DND-41 (cell line): ENCODE data around the gene PPP1R12C.

Source experiments
- ATAC-seq: fragments of 200-7000 bp; cut with Tn5 transposase; 3 replicates; pipeline ENCODE4 v1.9.1; 2021; ENCODE audit warnings: low read depth; ENCODE audit not compliant: insufficient read depth
- DNase-seq: peaks from one replicate; pipeline ENCODE4 v3.0.0-alpha.2; 2020
- H2AFZ ChIP-seq: 2 replicates; pipeline ENCODE4 v1.6.0; 2012; ENCODE audit warnings: low read depth, low read length
- H3K27ac ChIP-seq: 2 replicates; pipeline ENCODE4 v1.5.1; 2012; ENCODE audit warnings: low read length, inconsistent platforms
- H3K27me3 ChIP-seq: fragments of 200-600 bp; sonication (generic); 2 replicates; pipeline ENCODE4 v1.6.0; 2012; ENCODE audit warnings: low read length, mild to moderate bottlenecking, inconsistent platforms; ENCODE audit not compliant: insufficient read depth, poor library complexity
- H3K36me3 ChIP-seq: 2 replicates; pipeline ENCODE4 v1.5.1; 2012; ENCODE audit warnings: low read length, inconsistent platforms; ENCODE audit not compliant: insufficient read depth
- H3K4me1 ChIP-seq: 2 replicates; pipeline ENCODE4 v1.5.1; 2012; ENCODE audit warnings: mild to moderate bottlenecking, low read length; ENCODE audit not compliant: insufficient read depth
- H3K4me2 ChIP-seq: 2 replicates; pipeline ENCODE4 v1.6.0; 2012; ENCODE audit warnings: mild to moderate bottlenecking, moderate library complexity, low read length, inconsistent platforms; ENCODE audit not compliant: insufficient read depth
- H3K4me3 ChIP-seq, 2 experiments: fragments of 200-600 bp in 1 of 2; shearing (Covaris generic) in 1 of 2; 2 replicates each; pipeline ENCODE4 v1.5.1; 2012 to 2016; ENCODE audit warnings: inconsistent platforms in 2 of 2, low read length in 2 of 2, mild to moderate bottlenecking in 2 of 2, low read depth in 1 of 2, moderate library complexity in 1 of 2
- H3K79me2 ChIP-seq: 2 replicates; pipeline ENCODE4 v1.6.0; 2012; ENCODE audit warnings: low read length, inconsistent platforms; ENCODE audit not compliant: insufficient read depth
- H3K9ac ChIP-seq: 2 replicates; pipeline ENCODE4 v1.6.0; 2012; ENCODE audit warnings: low read depth, mild to moderate bottlenecking, inconsistent platforms, low read length, moderate library complexity
- H3K9me3 ChIP-seq: 2 replicates; pipeline ENCODE4 v1.5.1; 2012; ENCODE audit warnings: low read length, moderate library complexity, mild to moderate bottlenecking, inconsistent platforms; ENCODE audit not compliant: insufficient read depth, severe bottlenecking
- H4K20me1 ChIP-seq: 2 replicates; pipeline ENCODE4 v1.6.0; 2012; ENCODE audit warnings: low read length; ENCODE audit not compliant: insufficient read depth
- EZH2 ChIP-seq: IDR thresholded peaks from 3 replicates; pipeline ENCODE4 v1.6.1; 2012; ENCODE audit warnings: borderline replicate concordance, low read depth, mild to moderate bottlenecking, moderate library complexity, low read length, inconsistent platforms; ENCODE audit not compliant: severe bottlenecking
- TF ChIP-seq, protein P1 (sequence below): IDR thresholded peaks from 2 replicates; pipeline ENCODE4 v1.5.1; 2012; ENCODE audit warnings: borderline replicate concordance, low read length, moderate library complexity, mild to moderate bottlenecking; ENCODE audit not compliant: poor library complexity, severe bottlenecking; ENCODE audit errors: extremely low read depth

Gene PPP1R12C

DNA sequence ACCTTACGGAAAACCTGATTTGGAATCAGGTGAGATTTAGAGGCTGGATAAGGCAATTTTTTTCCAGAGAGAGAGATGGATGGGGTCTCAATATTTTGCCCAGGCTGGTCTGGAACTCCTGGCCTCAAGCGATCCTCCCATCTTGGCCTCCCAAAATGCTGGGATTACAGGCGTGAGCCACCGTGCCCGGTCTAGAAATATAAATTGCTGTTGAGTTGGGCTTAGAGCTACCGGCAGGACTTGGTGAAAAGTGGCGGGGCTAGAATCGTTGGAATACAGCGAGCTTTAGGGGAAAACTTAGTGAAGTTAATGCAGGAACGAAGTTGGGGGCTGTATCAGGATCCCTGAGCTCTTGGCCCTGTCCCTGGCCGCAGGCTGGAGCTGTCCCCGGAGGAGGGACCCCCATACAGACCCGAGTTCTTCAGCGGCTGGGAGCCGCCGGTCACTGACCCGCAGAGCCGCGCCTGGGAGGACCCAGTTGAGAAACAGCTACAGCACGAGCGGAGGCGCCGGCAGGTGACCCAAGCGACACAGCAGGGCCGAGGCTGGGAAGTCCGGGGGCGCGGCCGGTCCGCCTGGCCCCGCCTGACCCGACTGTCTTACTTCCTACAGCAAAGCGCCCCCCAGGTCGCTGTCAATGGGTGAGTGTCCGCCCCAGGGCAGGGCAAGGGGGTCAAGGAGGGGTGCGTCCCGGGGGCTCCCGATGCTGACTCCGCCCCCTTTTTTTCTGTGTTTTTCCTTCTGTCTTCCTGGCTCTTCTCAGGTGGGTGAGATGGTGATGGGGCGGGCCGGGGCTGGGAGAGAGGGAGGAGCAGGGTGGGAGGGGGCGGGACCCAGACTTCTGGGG, 34.2 kb downstream of the PPP1R12C start:
- Histone ChIP-seq H3K9ac (no peak overlapping the region), H3K4me3 (no peak overlapping the region), H3K27ac (no peak overlapping the region), H3K27me3 (no peaks in the 10 kb centered on the region), H3K36me3 (no peaks in the 10 kb centered on the region), H3K4me2 (no peak overlapping the region), H3K79me2 (no peaks in the 10 kb centered on the region), H4K20me1 (peaks cover 9% of the 10 kb centered on the region), H2AFZ (no peak overlapping the region), H3K4me1 (no peaks in the 10 kb centered on the region), H3K9me3 (no peaks in the 10 kb centered on the region)
- no peak for TF ChIP-seq EZH2
- TF ChIP-seq, protein P1, sequence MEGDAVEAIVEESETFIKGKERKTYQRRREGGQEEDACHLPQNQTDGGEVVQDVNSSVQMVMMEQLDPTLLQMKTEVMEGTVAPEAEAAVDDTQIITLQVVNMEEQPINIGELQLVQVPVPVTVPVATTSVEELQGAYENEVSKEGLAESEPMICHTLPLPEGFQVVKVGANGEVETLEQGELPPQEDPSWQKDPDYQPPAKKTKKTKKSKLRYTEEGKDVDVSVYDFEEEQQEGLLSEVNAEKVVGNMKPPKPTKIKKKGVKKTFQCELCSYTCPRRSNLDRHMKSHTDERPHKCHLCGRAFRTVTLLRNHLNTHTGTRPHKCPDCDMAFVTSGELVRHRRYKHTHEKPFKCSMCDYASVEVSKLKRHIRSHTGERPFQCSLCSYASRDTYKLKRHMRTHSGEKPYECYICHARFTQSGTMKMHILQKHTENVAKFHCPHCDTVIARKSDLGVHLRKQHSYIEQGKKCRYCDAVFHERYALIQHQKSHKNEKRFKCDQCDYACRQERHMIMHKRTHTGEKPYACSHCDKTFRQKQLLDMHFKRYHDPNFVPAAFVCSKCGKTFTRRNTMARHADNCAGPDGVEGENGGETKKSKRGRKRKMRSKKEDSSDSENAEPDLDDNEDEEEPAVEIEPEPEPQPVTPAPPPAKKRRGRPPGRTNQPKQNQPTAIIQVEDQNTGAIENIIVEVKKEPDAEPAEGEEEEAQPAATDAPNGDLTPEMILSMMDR: no peak
- ATAC-seq (no peak), DNase-seq (no peak)

DNA sequence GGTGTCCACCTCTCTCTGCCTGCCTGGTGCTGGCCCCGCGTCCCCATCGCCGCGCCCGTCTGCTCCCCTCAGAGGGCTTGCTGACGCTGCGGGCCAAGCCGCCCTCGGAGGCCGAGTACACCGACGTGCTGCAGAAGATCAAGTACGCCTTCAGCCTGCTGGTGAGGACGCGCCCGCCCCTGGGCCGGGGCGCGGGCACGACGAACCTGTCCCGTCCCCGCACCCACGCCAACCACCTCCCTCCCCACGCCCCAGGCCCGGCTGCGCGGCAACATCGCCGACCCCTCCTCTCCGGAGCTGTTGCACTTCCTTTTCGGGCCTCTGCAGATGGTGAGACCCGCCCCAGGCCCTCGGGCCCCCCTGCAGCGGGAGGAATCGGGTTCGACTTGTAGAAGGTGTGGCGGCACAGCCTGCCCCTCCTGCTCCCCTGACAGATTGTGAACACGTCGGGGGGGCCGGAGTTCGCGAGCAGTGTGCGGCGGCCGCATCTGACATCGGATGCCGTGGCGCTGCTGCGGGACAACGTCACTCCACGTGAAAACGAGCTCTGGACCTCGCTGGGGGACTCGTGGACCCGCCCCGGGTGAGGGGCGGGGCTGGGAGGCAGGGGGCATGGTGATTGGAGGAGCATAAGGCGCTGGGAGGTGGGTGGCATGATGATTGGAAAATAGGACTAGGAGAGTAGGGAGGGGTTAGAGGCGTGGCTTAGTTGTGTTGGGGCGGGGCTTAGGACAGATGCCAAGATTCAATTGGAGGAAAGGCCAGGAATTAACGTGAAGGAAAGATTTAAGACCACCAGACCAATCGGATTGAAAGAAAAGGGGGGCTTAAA, 35.2 kb downstream of the PPP1R12C start:
- Histone ChIP-seq H3K27me3 (no peaks in the 10 kb centered on the region), H3K9ac (no peak overlapping the region), H3K4me1 (no peaks in the 10 kb centered on the region), H3K9me3 (no peaks in the 10 kb centered on the region), H3K27ac (no peak overlapping the region), H3K4me2 (no peak overlapping the region), H3K79me2 (no peaks in the 10 kb centered on the region), H3K4me3 (no peak overlapping the region), H2AFZ (no peak overlapping the region), H4K20me1 (no peaks in the 10 kb centered on the region), H3K36me3 (no peaks in the 10 kb centered on the region)
- TF ChIP-seq EZH2: no peak
- TF ChIP-seq, protein P1: no peak
- DNase-seq: no peak
- ATAC-seq: no peak

DNA sequence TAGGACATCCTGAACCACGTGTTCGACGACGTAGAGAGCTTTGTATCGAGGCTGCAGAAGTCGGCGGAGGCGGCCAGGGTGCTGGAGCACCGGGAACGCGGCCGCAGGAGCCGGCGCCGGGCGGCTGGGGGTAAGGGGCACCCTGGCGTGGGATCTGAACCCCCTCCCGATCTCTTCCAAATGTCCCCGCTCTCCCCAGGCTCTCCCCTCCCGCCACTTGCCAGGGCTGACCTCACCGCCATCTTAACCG, 35.7 kb downstream of the PPP1R12C start:
- Histone ChIP-seq H3K27me3 (no peaks in the 10 kb centered on the region), H3K9me3 (no peaks in the 10 kb centered on the region), H3K36me3 (no peaks in the 10 kb centered on the region), H3K79me2 (no peaks in the 10 kb centered on the region), H3K4me2 (no peak overlapping the region), H3K4me1 (no peaks in the 10 kb centered on the region), H3K9ac (no peak overlapping the region), H3K4me3 (no peak overlapping the region), H4K20me1 (no peaks in the 10 kb centered on the region), H3K27ac (no peak overlapping the region), H2AFZ (no peak overlapping the region)
- no peak for DNase-seq
- TF ChIP-seq, protein P1: no peak
- no peak for TF ChIP-seq EZH2
- no peak for ATAC-seq
